GM18526 (cell line): ENCODE data around the gene FBXO42.

ENCODE experiments used
- POLR2A ChIP-seq: IDR thresholded peaks from 3 replicates; pipeline ENCODE4 v1.6.1; 2011; ENCODE audit not compliant: insufficient read length; ENCODE audit errors: extremely low read depth

FBXO42 gene

DNA sequence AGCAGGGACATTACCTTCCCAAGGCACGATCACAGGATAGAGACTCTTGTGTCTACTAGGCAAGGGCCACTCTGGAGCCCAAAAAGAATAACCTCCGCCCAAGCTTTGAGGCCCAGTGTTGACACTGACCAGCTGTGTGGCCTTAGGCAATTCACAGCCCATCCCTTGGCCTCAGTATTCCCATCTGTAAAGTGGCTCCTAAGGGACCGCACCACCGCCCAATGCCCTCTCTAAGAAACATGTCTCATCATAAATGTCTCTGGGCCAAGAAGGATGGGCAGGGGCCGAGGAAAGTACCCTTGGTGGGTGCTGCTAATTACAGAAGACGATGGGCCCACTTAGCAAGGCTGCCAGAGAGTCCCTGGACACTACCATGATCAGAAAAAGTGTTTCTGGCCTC lies 140.5 kb downstream of the FBXO42 start:
- TF ChIP-seq POLR2A = no peak

DNA sequence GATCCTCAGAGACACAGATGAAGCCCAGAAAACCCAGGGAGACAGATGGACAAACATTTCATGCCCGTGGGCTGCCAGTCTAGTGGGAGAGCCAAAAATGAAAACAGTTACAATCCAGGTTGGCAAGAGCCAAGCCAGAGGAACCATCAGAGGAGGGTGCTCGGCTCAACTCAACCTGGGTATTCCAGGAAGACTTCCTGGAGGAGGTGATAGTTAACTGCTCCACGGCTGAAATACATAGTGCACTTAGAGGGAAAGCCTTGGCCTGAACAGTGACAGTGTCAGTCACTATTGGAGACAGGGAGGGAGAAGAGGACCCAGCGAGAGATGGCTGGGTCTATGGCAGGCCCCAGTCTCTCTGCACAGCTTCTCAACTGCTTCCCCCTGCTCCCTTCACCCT lies 141.7 kb downstream of the FBXO42 start:
- no peak for TF ChIP-seq POLR2A

GRCh38 chr1:16209847-16210407 lies 142.4 kb downstream of the FBXO42 start:
- no peak for TF ChIP-seq POLR2A

- no peak for TF ChIP-seq POLR2A
Observed at GRCh38 chr1:16209132-16209846, 143.0 kb downstream of the FBXO42 start.

DNA sequence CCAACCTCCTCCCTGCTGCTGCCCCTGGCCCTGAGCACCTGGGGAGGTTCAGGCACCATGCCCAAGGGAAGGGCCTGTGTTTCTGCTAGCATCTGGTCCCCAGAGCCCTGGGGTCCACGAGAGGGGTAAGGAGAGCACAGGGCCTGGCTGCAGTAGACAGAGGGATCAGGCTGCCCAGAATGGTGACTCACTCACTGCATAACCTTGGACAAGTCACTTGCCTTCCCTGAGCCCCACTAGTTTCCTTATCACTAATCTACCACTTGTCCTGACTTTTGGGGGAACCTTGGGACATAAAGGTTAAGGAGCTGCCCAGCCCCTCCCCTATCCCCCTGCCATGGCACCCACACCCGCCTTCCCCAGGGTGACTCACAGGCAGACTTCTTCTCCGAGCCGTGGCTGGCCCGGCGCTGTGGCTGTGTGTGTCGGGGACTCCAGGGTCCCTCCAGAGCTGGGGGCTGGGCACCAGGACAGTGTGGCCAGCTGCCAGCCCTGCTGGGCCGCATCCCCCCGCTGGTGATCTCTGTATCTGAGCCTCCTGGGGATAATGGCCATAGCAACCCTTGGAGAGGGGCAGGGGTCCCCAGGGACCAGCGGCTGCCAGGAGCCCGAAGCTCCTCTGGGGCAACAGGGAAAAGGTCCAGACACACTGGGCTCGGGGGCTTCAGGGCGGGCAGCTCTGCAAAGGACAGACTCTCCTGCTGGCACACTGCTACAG lies 143.9 kb downstream of the FBXO42 start:
- TF ChIP-seq POLR2A = no peak

DNA sequence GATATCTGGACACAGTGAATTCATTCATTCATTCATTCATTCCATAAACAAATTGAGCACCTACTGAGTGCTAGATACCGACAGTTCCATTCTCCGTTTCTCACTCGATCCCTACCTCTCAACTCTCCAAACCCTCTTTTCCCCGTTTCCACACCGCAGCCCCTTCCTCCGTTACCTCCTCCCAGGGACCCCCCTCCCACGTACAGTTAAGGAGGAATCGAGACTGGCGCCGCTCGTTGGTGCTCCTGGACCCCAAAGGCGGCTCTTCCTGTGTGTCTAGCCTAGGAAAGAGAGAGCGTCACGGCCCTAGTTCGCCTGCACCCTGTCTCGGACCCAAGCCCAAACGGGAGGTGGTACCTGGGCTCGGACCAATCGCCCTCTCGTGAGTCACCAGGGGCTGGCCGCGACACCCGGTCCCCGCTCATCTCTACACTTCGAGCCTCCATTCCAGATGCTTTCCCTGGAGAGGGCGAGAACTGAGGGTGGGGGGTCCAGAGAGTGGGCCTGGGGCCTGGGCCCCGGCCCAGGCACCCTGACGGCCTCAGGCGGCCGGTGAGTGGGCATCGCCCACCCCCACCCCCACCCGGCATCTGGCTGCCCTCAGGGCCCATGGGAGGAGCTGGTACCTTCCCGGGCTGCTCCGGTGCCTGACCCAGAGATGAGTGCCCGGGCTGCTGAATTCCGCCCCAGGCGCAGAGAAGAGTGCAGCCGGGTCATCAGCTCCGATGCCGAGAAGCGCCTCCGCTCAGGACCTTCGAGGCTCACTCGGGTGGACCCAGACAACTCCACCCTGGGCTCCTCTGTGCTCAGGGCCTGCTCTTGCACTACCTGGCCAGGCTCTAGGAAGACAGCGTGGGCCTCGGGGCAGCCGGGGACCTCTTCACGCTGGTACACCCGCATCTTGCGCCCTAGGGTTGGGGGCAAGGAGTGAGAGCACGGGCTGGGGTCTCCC lies 144.7 kb downstream of the FBXO42 start:
- no peak for TF ChIP-seq POLR2A

GRCh38 chr1:16206547-16207317 lies 145.5 kb downstream of the FBXO42 start:
- TF ChIP-seq POLR2A = peak; percentile 60

- TF ChIP-seq POLR2A = no peak
Observed at GRCh38 chr1:16205891-16206546, 146.3 kb downstream of the FBXO42 start.

- no peak for TF ChIP-seq POLR2A
Observed at GRCh38 chr1:16205334-16205671, 147.0 kb downstream of the FBXO42 start.

- TF ChIP-seq POLR2A = no peak
Observed at GRCh38 chr1:16204634-16205333, 147.5 kb downstream of the FBXO42 start.

DNA sequence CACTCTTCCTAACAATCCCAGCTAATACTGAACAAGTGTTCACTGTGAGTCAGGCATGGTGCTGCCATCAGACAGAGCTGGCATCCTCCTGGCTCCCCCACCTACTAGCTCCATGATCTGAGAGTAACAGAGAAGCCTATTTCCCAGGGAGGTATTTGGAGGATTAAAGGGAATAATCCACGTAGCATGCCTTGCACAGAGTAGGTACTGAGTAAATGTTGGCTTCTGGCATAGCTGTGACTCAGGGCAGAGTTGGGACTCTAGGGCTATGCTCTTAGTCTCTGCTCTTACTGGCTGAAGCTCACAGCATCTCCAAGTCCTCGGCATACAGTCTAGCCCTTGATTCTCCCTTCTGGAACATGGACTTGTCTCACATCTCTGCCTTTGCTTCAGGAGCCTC lies 148.1 kb downstream of the FBXO42 start:
- no peak for TF ChIP-seq POLR2A

DNA sequence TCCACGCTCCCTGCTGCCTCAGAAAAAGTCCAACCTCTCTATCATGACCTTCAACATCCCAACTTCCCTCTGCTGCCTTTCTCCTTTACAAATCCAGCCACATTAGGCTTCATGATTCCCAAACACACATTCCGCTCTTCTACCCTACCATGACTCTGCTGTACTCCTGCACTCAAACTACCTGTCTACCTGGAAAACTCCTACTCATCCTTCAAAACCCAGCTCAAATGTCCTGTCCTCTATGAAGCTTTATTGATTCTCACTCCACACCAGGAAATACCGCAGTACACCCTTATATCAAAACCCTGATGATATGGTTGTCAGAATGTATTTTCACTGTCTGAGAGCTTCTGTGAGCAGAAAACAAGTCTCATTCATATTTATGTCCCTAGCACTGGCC lies 148.7 kb downstream of the FBXO42 start:
- TF ChIP-seq POLR2A = no peak
